GM12878 (cell line): Measurements from ENCODE around the gene EGR4. TPM values are rescaled to one million over a fixed set of nuclear protein-coding genes. Genes with fewer than 3 reads are reported as not detected.

Source experiments
- ATAC-seq: fragments of 200-7000 bp; cut with Tn5 transposase; 3 replicates; pipeline ENCODE4 v1.9.1; 2020; ENCODE audit warnings: mild to moderate bottlenecking, moderate library complexity
- BruUV-seq: library from RNA; stranded (reverse); fragments of 400-500 nt; replicated peaks from 2 replicates; lab custom pipeline; 2021; lab: Mats Ljungman, UMichigan
- CTCF ChIA-PET: fragments of 300-600 bp; sonication (Branson Sonifier 250); formaldehyde crosslinking; extraction: SDS; loops from one replicate; lab custom pipeline; 2021; ENCODE audit warnings: inconsistent platforms; lab: Yijun Ruan, JAX
- POLR2A ChIA-PET: fragments of 350-600 bp; formaldehyde crosslinking; extraction: SDS; loops from one replicate; lab custom pipeline; 2021; ENCODE audit warnings: inconsistent platforms; lab: Charles Lee
- RAD21 ChIA-PET: fragments of 300-600 bp; sonication (Branson Sonifier 250); formaldehyde crosslinking; loops from one replicate; lab custom pipeline; 2023; ENCODE audit warnings: antibody characterized with exemption; ENCODE audit not compliant: unreplicated experiment; lab: Charles Lee
- SMC1A ChIA-PET: fragments of 300-600 bp; sonication (Branson Sonifier 250); formaldehyde crosslinking; loops from one replicate; lab custom pipeline; 2023; ENCODE audit not compliant: unreplicated experiment, uncharacterized antibody; lab: Charles Lee
- DNase-seq: peaks from one replicate; pipeline ENCODE4 v3.0.0-alpha.2; 2011; ENCODE audit warnings: low read depth, low spot score
- FAIRE-seq: peaks from 3 replicates; lab custom pipeline; 2011; peaks lifted over from hg19 to GRCh38; lab: Jason Lieb, UNC
- H2AFZ ChIP-seq: 2 replicates; pipeline ENCODE4 v1.6.0; 2011; ENCODE audit warnings: low read depth, low read length, control low read depth; ENCODE audit not compliant: control insufficient read depth
- H3K27ac ChIP-seq: 2 replicates; pipeline ENCODE4 v1.5.1; 2011; ENCODE audit warnings: control low read depth; ENCODE audit not compliant: control insufficient read depth, insufficient read depth
- H3K27me3 ChIP-seq, 2 experiments: replicated peaks in 1 of 2; 2 replicates each; pipeline versions ENCODE4 v1.6.0 to v1.6.1; 2011; ENCODE audit warnings: low read length in 1 of 2; ENCODE audit not compliant: control insufficient read depth in 2 of 2, insufficient read depth in 2 of 2
- H3K36me3 ChIP-seq, 2 experiments: 2 replicates each; pipeline ENCODE4 v1.5.1; 2011; ENCODE audit warnings: low read length in 1 of 2; ENCODE audit not compliant: control insufficient read depth in 2 of 2, insufficient read depth in 2 of 2
- H3K4me1 ChIP-seq: 2 replicates; pipeline ENCODE4 v1.6.1; 2011; ENCODE audit warnings: mild to moderate bottlenecking, low read length, moderate library complexity, mixed read lengths; ENCODE audit not compliant: control insufficient read depth, insufficient read depth
- H3K4me2 ChIP-seq: 2 replicates; pipeline ENCODE4 v1.6.0; 2011; ENCODE audit warnings: control low read depth; ENCODE audit not compliant: control insufficient read depth, insufficient read depth
- H3K4me3 ChIP-seq: fragments of 200-600 bp; sonication (generic); 2 replicates; pipeline ENCODE4 v1.5.1; 2016
- H3K79me2 ChIP-seq: 2 replicates; pipeline ENCODE4 v1.6.0; 2011; ENCODE audit warnings: low read length; ENCODE audit not compliant: control insufficient read depth, insufficient read depth
- H3K9ac ChIP-seq: 2 replicates; pipeline ENCODE4 v1.8.0; 2011; ENCODE audit warnings: low read length, control low read depth, mixed read lengths; ENCODE audit not compliant: control insufficient read depth, insufficient read depth
- H3K9me3 ChIP-seq: replicated peaks from 3 replicates; pipeline ENCODE4 v1.5.1; 2011; ENCODE audit warnings: mild to moderate bottlenecking, low read length; ENCODE audit not compliant: control insufficient read depth, insufficient read depth
- H4K20me1 ChIP-seq: 2 replicates; pipeline ENCODE4 v1.6.0; 2011; ENCODE audit not compliant: control insufficient read depth, insufficient read depth
- CEBPB ChIP-seq, 2 experiments: fragments of 150-350 bp in 1 of 2; IDR thresholded peaks; 2 replicates each; pipeline ENCODE4 v1.6.1; 2012 to 2014; ENCODE audit warnings: low read depth in 2 of 2, low read length in 2 of 2, borderline replicate concordance in 1 of 2, inconsistent platforms in 1 of 2
- CEBPZ ChIP-seq: fragments of 150-350 bp; IDR thresholded peaks from 2 replicates; pipeline ENCODE4 v1.6.1; 2016; ENCODE audit warnings: low read depth, low read length
- CHD2 ChIP-seq: IDR thresholded peaks from 2 replicates; pipeline ENCODE4 v1.6.1; 2011; ENCODE audit warnings: low read depth, low read length, improper control_type of control experiment, borderline replicate concordance
- CHD4 ChIP-seq: fragments of 200-600 bp; sonication (generic); IDR thresholded peaks from 2 replicates; pipeline ENCODE4 v1.6.1; 2016; ENCODE audit warnings: mild to moderate bottlenecking
- CREB1 ChIP-seq: IDR thresholded peaks from 2 replicates; pipeline ENCODE4 v1.6.1; 2012; ENCODE audit warnings: low read depth, mild to moderate bottlenecking, inconsistent platforms
- CREM ChIP-seq: IDR thresholded peaks from 2 replicates; pipeline ENCODE4 v1.6.1; 2014; ENCODE audit warnings: antibody characterized with exemption, low read depth
- EED ChIP-seq: sonication (generic); IDR thresholded peaks from 2 replicates; pipeline ENCODE4 v1.6.1; 2016; ENCODE audit warnings: antibody characterized with exemption, low read depth
- IRF5 ChIP-seq: fragments of 450-650 bp; IDR thresholded peaks from 2 replicates; pipeline ENCODE4 v1.6.1; 2017; ENCODE audit warnings: borderline replicate concordance
- NFIC ChIP-seq: IDR thresholded peaks from 2 replicates; pipeline ENCODE4 v1.6.1; 2012; ENCODE audit warnings: low read depth, mild to moderate bottlenecking, inconsistent platforms, low read length, moderate library complexity
- NFXL1 ChIP-seq: fragments of 450-650 bp; IDR thresholded peaks from 2 replicates; pipeline ENCODE4 v1.6.1; 2017; ENCODE audit warnings: antibody characterized with exemption, mild to moderate bottlenecking, borderline replicate concordance
- PRDM15 ChIP-seq: fragments of 450-650 bp; formaldehyde crosslinking; IDR thresholded peaks from 2 replicates; pipeline ENCODE4 v1.4.0; 2020; ENCODE audit warnings: mild to moderate bottlenecking, moderate library complexity
- SMAD1 ChIP-seq: fragments of 450-650 bp; IDR thresholded peaks from 2 replicates; pipeline ENCODE4 v1.6.1; 2018; ENCODE audit warnings: mild to moderate bottlenecking, low read depth; ENCODE audit not compliant: partially characterized antibody
- YBX1 ChIP-seq: fragments of 450-650 bp; IDR thresholded peaks from 2 replicates; pipeline ENCODE4 v1.6.1; 2016; ENCODE audit warnings: antibody characterized with exemption
- WGBS: methylation state at CpG from one replicate; pipeline ENCODE4 v1.1.6; 2016; ENCODE audit warnings: low lambda C conversion rate; ENCODE audit not compliant: insufficient replicate concordance, insufficient coverage; ENCODE audit errors: missing lambda C conversion rate; 5-methylcytosine and 5-hydroxymethylcytosine counted together
- in situ Hi-C: fragments of 300-500 bp; cut with MboI; formaldehyde crosslinking; loops from 9 replicates; pipeline ENCODE4 v1.14.3; 2018; ENCODE audit warnings: mixed read lengths
- intact Hi-C: fragments of 100-400 bp; cut with micrococcal nuclease; formaldehyde crosslinking; loops from one replicate; pipeline ENCODE4 v1.14.2; 2022; ENCODE audit not compliant: unreplicated experiment
- polyA plus RNA-seq, 11 experiments: library from polyadenylated mRNA; depleted of rRNA in 4 of 11; unstranded in 6 of 11; stranded (reverse) in 5 of 11; fragments of >200 nt; fragmentation: Nextera tagmentation in 4 of 11; fragmentation: Illumina TruSeq in 1 of 11; extraction: Ambion mirVana in 4 of 11; extraction: Trizol in 1 of 11; gene quantifications; 1 replicate in 1 of 11; 2 replicates in 10 of 11; pipeline versions ENCODE4 v1.2.1 to v1.2.3, GENCODE V29; 2011 to 2016; ENCODE audit warnings: inconsistent platforms in 2 of 11, missing spikeins in 2 of 11, low read depth in 1 of 11
- total RNA-seq, 4 experiments: library from RNA; depleted of rRNA in 3 of 4; stranded (reverse); fragments of >200 nt in 3 of 4; fragmentation: Illumina TruSeq in 1 of 4; extraction: Trizol in 1 of 4; gene quantifications; 2 replicates each; pipeline versions ENCODE4 v1.2.1 to v1.2.3, GENCODE V29; 2013 to 2021

Gene EGR4
- total and polyA plus RNA-seq, 10 of the 15 experiments (the other 5 are each of a cell fraction or from before 2014, with no cell fraction given), result 0.07 TPM; not detected in 9

- Histone ChIP-seq H3K27me3 (no peaks in the 10 kb centered on the region), H3K36me3 (no peaks in the 10 kb centered on the region), H3K4me1 (peaks cover 3% of the 10 kb centered on the region; the same call in 1 of the 2 replicates), H3K4me3 (no peak overlapping the region), H2AFZ (no peak overlapping the region), H3K4me2 (no peak overlapping the region), H3K9ac (no peak overlapping the region), H3K9me3 (peaks cover 4% of the 10 kb centered on the region; the same call in 1 of the 3 replicates)
- POLR2A ChIA-PET, result no interaction called here
- CTCF ChIA-PET, result interaction anchor here (0.6 kb wide), 1 partner anchor 38 kb away, joined by 3 read pairs; no protein-coding TSS in a partner anchor
- SMC1A ChIA-PET, result no interaction called here
- BruUV-seq, result no TSS peak
- intact Hi-C loops, result no loop called here
- no peak for TF ChIP-seq CHD2
- no peak for TF ChIP-seq CREB1
- TF ChIP-seq CEBPZ, result no peak
- TF ChIP-seq CHD4, result no peak
- no peak for TF ChIP-seq SMAD1
- no peak for TF ChIP-seq NFIC
- TF ChIP-seq CEBPB (IDR thresholded peaks at IDR 0.05; ENCODE audit: borderline replicate concordance in 1 of 2, low read depth in 2 of 2, low read length in 2 of 2), result no peak
- no peak for TF ChIP-seq PRDM15
- TF ChIP-seq CREM, result no peak
- TF ChIP-seq NFXL1, result no peak
- TF ChIP-seq EED, result no peak
- TF ChIP-seq YBX1, result no peak
- no peak for TF ChIP-seq IRF5
- TF ChIP-seq, all 136 proteins: peak for 0
- no peak for ATAC-seq
- FAIRE-seq, result no peak
- WGBS, result 40% methylated on average over 3 of the region's 3 CpGs
- DNase-seq, result no peak
- Histone ChIP-seq H3K27ac (no peak overlapping the region), H4K20me1 (no peaks in the 10 kb centered on the region), H3K79me2 (no peaks in the 10 kb centered on the region)
- in situ Hi-C loops, result no loop called here
- RAD21 ChIA-PET, result no interaction called here
Measured at GRCh38 chr2:73339201-73339600, 45.9 kb upstream of the EGR4 start.
